HG02981 (cell line): ENCODE results near the gene FBXL14.
"Not testable (repeated sequence)": the region's sequence is repeated elsewhere in the genome, so short reads cannot be mapped to it uniquely, and the experiment has no call there.

Experiments
- ATAC-seq: cut with Tn5 transposase; IDR thresholded peaks from one replicate; pipeline ENCODE4 v1.9.1; 2021; ENCODE audit warnings: mild to moderate bottlenecking, moderate library complexity; ENCODE audit not compliant: unreplicated experiment

Gene FBXL14

DNA sequence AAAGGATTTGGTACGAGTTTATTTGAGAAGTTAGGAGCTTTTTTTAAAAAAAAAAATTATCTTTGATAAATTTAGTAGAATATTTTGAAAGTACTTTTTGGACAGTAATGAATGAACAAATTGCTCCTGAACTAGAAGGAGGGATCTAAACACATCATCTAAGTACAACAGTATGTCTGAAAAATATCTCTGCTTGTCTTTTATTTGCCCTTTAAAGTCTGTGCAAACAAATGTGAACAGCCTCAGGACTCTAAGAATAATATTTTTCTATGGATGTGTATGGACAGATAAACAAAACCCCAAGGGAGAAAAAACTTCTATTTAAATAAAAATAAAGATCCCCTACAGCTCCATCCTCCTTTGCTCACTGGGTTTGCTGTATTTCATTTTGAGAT, 19.5 kb downstream of the FBXL14 start:
- ATAC-seq: no peak

DNA sequence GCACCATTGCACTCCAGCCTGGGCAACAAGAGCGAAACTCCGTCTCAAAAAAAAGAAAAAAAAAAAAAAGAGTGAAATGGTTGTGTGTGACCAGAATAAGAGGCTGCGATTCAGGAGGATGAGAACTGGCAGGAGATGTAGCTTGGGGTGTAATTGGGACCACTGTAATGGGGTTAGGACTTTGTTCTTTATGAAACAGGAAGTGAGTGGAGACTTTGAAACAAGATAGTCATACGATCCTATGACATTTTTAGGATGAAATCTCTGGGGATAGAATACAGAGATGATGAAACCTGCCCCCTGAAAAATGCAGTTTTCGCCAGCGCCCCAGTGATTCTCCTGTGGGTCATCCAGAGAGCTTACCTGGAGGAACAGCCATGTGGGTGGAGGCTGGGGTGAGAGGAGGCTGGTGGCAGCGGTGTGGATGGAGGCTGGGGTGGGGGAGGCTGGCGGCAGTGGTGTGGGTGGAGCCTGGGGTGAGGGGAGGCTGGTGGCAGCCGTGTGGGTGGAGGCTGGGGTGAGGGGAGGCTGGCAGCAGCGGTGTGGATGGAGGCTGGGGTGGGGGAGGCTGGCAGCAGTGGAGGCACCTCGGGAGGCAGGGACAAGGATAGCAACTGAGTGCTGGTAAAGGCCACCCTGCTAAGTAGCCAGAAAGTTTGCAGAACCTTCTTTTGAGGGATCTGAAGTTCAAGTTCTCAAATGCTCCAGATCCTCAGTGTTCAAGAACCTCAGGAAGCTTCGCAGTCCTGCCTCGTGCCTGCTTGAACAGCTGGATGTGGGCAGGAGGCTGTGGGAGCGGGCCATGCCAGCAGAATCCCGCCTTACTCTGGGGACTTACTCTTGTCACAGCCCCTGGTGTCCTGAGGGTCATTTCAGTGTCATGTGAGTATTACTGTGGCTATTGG, 20.2 kb downstream of the FBXL14 start:
- ATAC-seq: no peak

DNA sequence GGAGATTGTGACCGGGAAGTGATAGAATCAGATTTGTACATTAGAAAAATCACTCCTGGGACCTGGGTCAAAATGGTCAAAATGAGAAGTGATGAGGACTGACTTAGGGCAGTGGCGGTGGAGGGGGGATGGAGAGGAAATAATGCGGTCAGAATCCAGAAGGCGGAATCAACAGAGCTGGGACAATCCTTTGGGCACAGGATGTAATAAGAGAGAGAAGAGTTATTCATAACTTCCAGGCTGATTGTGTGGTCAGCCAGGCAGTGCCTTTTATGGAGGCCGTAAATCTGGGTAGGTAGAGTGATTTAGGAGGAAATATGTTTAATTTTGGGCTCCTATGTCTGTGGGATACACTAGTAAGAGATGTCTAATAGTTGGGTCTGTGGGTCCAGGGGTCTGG, 21.6 kb downstream of the FBXL14 start:
- ATAC-seq: no peak

- ATAC-seq: no peak
Observed at GRCh38 chr12:1567852-1568251, 26.5 kb downstream of the FBXL14 start.

- ATAC-seq: no peak
Observed at GRCh38 chr12:1566449-1567135, 27.8 kb downstream of the FBXL14 start.

- ATAC-seq: no peak
Observed at GRCh38 chr12:1565172-1565571, 29.2 kb downstream of the FBXL14 start.

- ATAC-seq: no peak
Observed at GRCh38 chr12:1564067-1564466, 30.3 kb downstream of the FBXL14 start.

DNA sequence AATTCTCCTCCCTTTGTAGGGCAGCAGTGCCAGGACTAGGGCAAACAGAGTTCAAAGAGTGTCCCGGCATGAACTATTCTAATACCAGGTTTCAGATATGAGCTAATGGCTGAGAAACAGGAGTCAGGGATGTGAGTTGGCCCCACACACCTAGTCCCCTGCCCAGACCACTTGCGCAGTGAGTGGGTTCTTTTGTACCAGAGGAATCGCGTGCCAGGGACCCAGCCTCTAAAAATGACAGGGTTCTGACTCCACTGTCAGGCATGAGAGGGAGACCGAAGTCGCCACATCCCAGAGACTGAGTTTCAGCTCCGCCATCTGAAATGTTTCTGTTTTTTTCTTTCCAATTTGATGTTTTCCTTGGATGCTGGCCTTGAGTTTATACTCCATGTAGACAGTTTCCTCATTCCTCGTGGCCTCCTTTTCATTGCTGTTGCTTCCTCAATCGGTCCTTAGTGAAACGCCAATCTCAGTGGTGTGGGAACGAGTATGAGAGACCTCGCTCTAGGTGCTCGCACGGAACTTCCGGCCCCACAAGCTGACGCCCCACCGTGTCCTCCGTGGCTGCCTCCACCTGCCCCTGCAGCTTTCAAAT, 31.5 kb downstream of the FBXL14 start:
- no peak for ATAC-seq

DNA sequence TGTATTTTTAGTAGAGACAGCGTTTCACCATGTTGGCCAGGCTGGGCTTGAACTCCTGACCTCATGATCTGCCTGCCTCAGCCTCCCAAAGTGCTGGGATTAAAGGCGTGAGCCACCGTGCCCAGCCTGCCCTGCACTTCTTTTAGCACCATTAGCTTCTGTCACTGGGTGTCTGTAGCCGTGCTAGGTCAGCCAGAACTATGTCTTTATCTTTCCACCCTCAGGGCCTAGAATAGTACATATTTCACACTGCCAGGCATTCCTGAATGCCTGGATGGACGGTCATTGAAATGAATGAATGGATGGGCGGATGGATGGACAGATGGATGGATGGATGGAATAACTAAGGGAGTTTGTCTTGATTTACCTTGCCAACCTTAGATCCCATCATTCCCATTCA, 33.7 kb downstream of the FBXL14 start:
- ATAC-seq: no peak

- no peak for ATAC-seq
Observed at GRCh38 chr12:1559676-1560091, 34.7 kb downstream of the FBXL14 start.

DNA sequence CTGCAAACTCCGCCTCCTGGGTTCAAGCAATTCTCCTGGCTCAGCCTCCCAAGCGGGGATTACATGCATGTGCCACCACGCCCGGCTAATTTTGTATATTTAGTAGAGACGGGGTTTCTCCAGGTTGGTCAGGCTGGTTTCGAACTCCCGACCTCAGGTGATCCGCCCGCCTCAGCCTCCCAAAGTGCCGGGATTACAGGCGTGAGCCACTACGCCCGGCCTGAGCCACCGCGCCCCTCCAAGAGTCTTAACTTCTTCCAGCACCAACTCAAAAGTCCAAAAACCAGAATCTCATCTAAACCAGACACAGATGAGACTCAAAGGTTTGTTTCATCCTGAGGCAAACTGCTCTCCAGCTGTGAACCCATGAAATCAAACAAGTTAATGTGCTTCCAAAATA, 36.3 kb downstream of the FBXL14 start:
- not testable (repeated sequence) for ATAC-seq

DNA sequence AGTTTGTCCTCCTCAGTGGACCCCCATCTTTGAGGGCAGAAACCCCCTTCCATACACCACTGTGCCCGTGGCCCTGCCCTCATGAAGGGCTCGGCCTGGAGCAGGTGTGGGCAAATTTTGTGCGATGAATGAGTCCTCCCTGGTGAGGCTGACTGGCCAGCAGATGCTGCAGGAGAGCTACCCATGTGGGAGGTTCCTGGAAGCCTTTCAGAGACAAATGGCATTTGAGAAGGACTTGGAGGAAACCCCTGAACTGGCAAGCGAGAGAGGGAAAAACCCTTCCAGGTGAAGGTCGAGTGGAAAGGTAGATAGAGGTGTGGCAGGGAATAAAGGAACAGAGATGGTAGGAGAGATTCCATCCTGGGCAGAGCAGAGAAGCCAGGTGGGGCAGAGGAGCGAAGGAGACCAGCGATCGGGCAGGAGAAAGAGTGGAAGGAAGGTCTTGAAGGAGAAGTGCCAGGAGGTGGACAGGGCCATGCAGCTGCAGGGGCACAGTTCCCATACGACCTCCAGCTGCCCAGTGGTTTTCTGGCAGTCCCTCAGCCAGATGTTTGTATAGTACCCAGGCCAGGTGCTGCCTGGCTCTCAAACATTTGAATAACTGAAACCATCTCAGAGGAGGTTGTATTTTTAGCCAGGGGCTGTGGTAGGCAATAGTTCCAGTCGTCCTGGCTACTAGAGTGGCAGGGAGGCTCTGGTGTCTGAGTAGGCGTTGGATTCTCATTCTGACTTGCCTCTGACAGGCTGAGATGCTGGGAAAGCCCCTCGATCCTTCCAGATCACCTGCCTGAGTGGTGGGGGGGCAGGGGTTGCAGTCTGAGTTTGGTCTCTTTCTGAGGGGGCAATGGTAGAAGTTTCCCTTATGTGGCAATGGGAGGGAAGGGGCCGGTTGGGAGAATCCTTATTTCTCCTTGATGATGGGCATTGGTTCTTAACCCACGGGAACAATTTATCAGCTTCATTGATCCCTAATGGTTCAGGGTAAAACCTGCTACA, 40.1 kb downstream of the FBXL14 start:
- ATAC-seq: peak; percentile 95

GRCh38 chr12:1553536-1553935, 40.8 kb downstream of the FBXL14 start:
- ATAC-seq: no peak

DNA sequence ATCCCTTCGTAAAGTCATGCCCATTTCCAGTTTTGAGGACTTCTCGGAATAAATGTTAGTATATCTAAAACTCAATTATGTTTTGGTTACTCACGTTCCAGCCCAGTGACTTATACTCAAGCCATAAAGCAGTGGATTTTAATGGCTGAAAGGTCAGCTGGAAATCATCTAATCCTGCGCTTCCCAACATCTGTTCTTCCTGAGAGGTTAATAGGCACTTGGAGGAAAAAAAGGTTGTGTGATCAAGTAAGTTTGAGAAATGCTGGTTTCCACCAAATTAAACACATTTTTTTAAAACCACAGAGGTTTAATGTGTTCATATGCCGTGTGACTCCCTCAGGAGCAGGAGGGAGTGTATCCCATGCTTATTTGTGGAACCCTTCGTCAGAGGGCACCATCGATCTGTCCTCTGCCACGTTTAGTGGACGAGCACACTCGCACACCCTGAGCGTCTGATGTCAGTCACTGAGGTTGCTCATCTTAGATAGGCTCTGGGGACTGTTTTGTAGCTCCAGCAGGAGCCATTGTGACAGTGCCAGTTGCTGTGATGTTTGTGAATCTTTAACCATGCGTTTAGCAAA, 41.4 kb downstream of the FBXL14 start:
- ATAC-seq: no peak

DNA sequence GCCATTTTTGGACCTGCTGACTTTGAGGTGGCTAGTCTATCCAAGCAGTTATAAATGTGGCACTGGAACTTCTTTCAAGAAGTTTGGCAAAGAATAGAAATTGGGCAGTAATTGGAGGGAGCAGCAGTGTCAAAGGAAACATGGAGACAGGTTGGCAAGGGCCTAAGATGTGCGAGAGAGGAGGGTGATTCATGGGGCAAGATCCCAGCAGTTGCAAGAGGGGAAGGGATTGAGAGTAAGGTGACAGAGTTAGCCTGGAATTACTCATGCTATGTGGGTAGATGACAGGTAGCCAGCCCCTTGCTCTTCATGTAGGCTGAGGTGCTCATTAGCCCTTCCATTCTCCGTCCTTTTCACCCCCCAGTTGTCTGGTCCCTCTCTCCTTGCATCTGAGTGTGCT, 42.2 kb downstream of the FBXL14 start:
- no peak for ATAC-seq

DNA sequence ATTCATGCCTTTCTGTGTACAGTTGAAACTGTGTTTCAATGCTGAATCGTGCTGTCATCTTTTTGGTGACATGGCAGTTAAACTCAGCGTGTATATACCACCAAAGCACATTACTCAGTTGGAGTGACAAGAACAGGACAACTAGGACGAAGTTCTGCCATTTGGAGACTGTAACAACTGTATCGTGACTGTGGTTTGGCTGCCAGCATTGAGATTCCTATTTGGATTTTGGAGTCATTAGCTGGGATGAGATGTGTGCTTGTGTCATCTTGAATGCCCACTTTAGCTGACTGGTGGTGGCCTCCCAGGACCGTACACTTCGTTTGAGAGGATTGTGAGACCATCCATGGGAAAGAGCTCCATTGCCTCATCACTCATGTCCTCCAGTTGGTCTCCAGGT, 42.9 kb downstream of the FBXL14 start:
- ATAC-seq: no peak

DNA sequence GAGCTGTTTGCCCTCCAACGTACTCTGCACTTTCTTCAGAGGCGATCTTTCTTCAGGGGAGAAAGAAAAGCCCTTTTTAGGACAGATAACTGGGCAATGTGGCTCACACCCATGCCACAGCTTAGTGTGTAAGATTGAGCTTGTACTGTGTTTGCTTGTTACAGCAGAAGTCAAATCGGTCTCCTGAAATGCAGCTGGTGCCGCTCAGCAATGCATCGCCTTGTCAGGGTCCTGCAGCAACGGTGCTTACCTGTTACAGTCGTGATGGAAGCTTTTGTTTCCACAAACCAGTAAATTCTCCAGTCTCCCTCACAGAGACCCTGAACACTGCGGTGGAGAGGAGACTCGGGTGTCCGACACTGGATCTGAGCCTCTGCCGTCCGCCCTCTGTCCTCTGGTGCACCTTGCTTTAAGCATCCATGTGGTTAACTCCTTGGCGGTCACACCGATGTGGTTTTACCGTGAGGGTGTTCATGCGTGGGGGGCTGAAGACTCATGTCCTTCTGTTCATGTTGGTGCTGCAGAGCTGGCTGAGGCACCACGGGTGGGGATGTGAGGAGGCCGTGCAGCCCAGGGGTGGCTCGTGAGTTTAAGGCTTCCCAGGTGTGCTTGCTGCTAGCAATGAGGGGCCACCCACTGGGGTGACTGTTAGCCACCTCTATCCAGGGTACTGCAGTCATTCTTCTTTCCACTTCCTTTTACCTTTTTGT, 47.3 kb downstream of the FBXL14 start:
- no peak for ATAC-seq

DNA sequence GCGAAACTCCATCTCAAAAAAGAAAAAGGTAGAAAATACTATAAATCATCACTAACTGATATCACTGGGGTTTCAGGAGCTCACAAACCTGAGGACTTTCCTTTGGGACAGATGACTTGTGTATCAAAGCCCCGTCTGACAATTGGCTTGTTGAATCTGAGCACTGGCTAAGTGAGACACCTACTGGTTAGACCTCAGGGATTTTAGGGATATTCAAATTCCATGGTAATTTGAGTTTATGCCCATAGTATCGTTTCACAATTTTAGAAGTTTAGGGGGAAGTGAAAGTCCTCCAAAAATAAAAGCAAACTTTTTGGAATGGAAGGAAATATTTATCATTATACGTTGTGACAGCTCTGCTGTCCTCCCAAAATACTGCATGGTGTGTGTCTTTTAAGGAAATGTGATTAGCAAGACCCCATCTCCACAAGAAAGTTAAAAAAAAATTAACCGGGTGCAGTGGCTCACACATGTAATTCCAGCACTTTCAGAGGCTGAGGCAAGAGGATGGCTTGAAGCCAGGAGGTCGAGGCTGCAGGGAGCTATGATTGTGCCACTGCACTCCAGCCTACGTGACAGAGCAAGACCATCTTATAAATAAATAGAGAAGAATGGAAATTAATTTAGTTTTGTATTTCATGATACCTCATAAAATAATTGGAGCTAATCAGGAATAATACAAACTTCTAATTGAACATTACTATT, 49.2 kb downstream of the FBXL14 start:
- ATAC-seq: no peak

DNA sequence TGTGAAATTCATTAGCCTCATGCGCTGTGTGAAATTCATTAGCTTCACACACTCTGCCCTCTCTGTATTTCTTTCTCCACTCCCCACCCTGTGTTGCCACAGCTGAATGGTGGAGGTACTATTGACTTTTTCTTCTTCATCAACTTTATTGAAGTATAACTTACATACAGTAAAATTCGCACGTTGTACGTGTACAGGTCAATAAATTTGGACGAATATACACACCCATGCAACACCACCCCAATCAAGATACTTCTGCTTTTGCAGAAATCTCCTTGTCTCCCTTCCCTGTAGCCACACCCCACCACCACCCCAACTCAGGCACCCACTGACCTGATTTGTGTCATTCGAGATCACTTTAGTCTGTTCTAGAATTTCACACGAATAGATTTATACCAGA, 51.8 kb downstream of the FBXL14 start:
- no peak for ATAC-seq
